Endothelial cell of umbilical vein (primary cell): ENCODE results near the gene ARHGAP15. TPM values are rescaled to one million over a fixed set of nuclear protein-coding genes. Genes with fewer than 3 reads are reported as not detected.

ENCODE experiments used
- BruUV-seq: library from RNA; stranded (reverse); fragments of 400-500 nt; replicated peaks from 2 replicates; lab custom pipeline; 2021; lab: Mats Ljungman, UMichigan
- CTCF ChIA-PET: fragments of 300-600, 350-600 bp; sonication (Branson Sonifier 250); formaldehyde crosslinking; loops from one replicate; lab custom pipeline; 2021; ENCODE audit warnings: antibody characterized with exemption, inconsistent platforms; lab: Charles Lee
- POLR2A ChIA-PET: fragments of 300-600, 350-600 bp; sonication (Branson Sonifier 250); formaldehyde crosslinking; loops from one replicate; lab custom pipeline; 2021; ENCODE audit warnings: antibody characterized with exemption, inconsistent platforms; lab: Charles Lee
- DNase-seq: peaks from one replicate; pipeline ENCODE4 v3.0.0-alpha.2; 2011; ENCODE audit warnings: low read depth, low spot score
- FAIRE-seq: peaks from 2 replicates; lab custom pipeline; 2011; peaks lifted over from hg19 to GRCh38; lab: Jason Lieb, UNC
- H2AFZ ChIP-seq: 2 replicates; pipeline ENCODE4 v1.6.0; 2012; ENCODE audit warnings: low read depth, low read length, control low read depth, inconsistent platforms
- H3K27ac ChIP-seq: 2 replicates; pipeline ENCODE4 v1.5.1; 2011; ENCODE audit warnings: low read depth, mild to moderate bottlenecking, control low read depth, low read length, moderate library complexity; ENCODE audit not compliant: insufficient read depth
- H3K27me3 ChIP-seq, 2 experiments: 2 replicates each; pipeline versions ENCODE4 v1.6.0 to v1.6.1; 2011; ENCODE audit warnings: low read length in 2 of 2, mixed read lengths in 1 of 2; ENCODE audit not compliant: control insufficient read depth in 2 of 2, insufficient read depth in 2 of 2
- H3K36me3 ChIP-seq, 2 experiments: 2 replicates in 1 of 2; 3 replicates in 1 of 2; pipeline ENCODE4 v1.5.1; 2011; ENCODE audit warnings: low read length in 2 of 2, mild to moderate bottlenecking in 1 of 2, moderate library complexity in 1 of 2; ENCODE audit not compliant: control insufficient read depth in 2 of 2, insufficient read depth in 2 of 2; ENCODE audit errors: extremely low read depth in 1 of 2
- H3K4me1 ChIP-seq: 3 replicates; pipeline ENCODE4 v1.5.1; 2011; ENCODE audit warnings: mild to moderate bottlenecking, low read length; ENCODE audit not compliant: control insufficient read depth, insufficient read depth; ENCODE audit errors: extremely low read depth
- H3K4me2 ChIP-seq: 2 replicates; pipeline ENCODE4 v1.6.1; 2011; ENCODE audit warnings: low read length, control low read depth, mixed read lengths; ENCODE audit not compliant: insufficient read depth
- H3K4me3 ChIP-seq, 3 experiments: fragments of 200-600 bp in 1 of 3; sonication (generic), shearing (Covaris generic) in 1 of 3; replicated peaks in 1 of 3; 2 replicates each; pipeline ENCODE4 v1.5.1; 2011 to 2016; ENCODE audit warnings: control low read depth in 3 of 3, low read length in 3 of 3, mild to moderate bottlenecking in 2 of 3, inconsistent platforms in 1 of 3, low read depth in 1 of 3, moderate library complexity in 1 of 3; ENCODE audit not compliant: insufficient read depth in 1 of 3
- H3K79me2 ChIP-seq: 2 replicates; pipeline ENCODE4 v1.6.0; 2012; ENCODE audit warnings: low read length, inconsistent platforms; ENCODE audit not compliant: control insufficient read depth, insufficient read depth
- H3K9ac ChIP-seq: replicated peaks from 2 replicates; pipeline ENCODE3; 2011; ENCODE audit warnings: low read length, control low read depth; ENCODE audit not compliant: insufficient read depth; ENCODE audit errors: extremely low read depth
- H3K9me1 ChIP-seq: replicated peaks from 3 replicates; pipeline ENCODE4 v1.6.0; 2011; ENCODE audit warnings: mild to moderate bottlenecking, low read length; ENCODE audit not compliant: control insufficient read depth, insufficient read depth; ENCODE audit errors: extremely low read depth
- H3K9me3 ChIP-seq: replicated peaks from 2 replicates; pipeline ENCODE4 v1.5.1; 2012; ENCODE audit warnings: low read length, inconsistent platforms; ENCODE audit not compliant: control insufficient read depth, insufficient read depth
- H4K20me1 ChIP-seq: replicated peaks from 2 replicates; pipeline ENCODE3; 2011; ENCODE audit warnings: mild to moderate bottlenecking, low read length; ENCODE audit not compliant: control insufficient read depth, insufficient read depth; ENCODE audit errors: extremely low read depth
- CTCF ChIP-seq, 2 donors: IDR thresholded peaks; 1 replicate in 1 of 2; 2 replicates in 1 of 2; pipeline ENCODE4 v1.5.1; 2011; ENCODE audit warnings: low read length in 2 of 2, mild to moderate bottlenecking in 2 of 2, moderate library complexity in 2 of 2, control low read depth in 1 of 2, inconsistent platforms in 1 of 2, low read depth in 1 of 2; ENCODE audit not compliant: insufficient read depth in 1 of 2; ENCODE audit errors: extremely low read depth in 1 of 2
- EZH2 ChIP-seq: IDR thresholded peaks from 2 replicates; pipeline ENCODE4 v1.6.1; 2012; ENCODE audit warnings: borderline replicate concordance, low read depth, mild to moderate bottlenecking, moderate library complexity, low read length, inconsistent platforms; ENCODE audit not compliant: severe bottlenecking
- FOS ChIP-seq: IDR thresholded peaks from 2 replicates; pipeline ENCODE4 v1.6.1; 2011; ENCODE audit warnings: mild to moderate bottlenecking, low read length, moderate library complexity, borderline replicate concordance; ENCODE audit not compliant: insufficient read depth
- GATA2 ChIP-seq: IDR thresholded peaks from 2 replicates; pipeline ENCODE4 v1.7.0; 2011; ENCODE audit warnings: low read depth, mild to moderate bottlenecking, moderate library complexity, mixed read lengths, low read length; ENCODE audit not compliant: insufficient read length, insufficient read depth
- JUN ChIP-seq: IDR thresholded peaks from 2 replicates; pipeline ENCODE4 v1.6.1; 2011; ENCODE audit warnings: borderline replicate concordance, low read depth; ENCODE audit not compliant: insufficient read length, insufficient read depth
- MAX ChIP-seq: IDR thresholded peaks from 2 replicates; pipeline ENCODE4 v1.6.1; 2011; ENCODE audit not compliant: insufficient read depth, insufficient read length
- MYC ChIP-seq: IDR thresholded peaks from one replicate; pipeline ENCODE4 v1.6.1; 2011; ENCODE audit warnings: mild to moderate bottlenecking, low read depth, low read length
- POLR2A ChIP-seq: IDR thresholded peaks from 2 replicates; pipeline ENCODE4 v1.6.1; 2012; ENCODE audit warnings: low read depth, mild to moderate bottlenecking, control low read depth, low read length
- POLR2AphosphoS5 ChIP-seq: IDR thresholded peaks from 2 replicates; pipeline ENCODE4 v1.6.1; 2012; ENCODE audit warnings: low read depth, mild to moderate bottlenecking, control low read depth, low read length, moderate library complexity; ENCODE audit not compliant: insufficient read depth
- dilution Hi-C: fragments of 300-500 bp; cut with MboI; formaldehyde crosslinking; loops from one replicate; pipeline ENCODE4 v1.15.0; 2019; ENCODE audit warnings: low sequenced_read_pairs; ENCODE audit not compliant: extremely low pct_ligation_motif_present
- intact Hi-C: fragments of 100-400 bp; cut with micrococcal nuclease; formaldehyde crosslinking; loops from one replicate; pipeline ENCODE4 v1.10.0; 2022
- polyA plus RNA-seq, 4 experiments: library from polyadenylated mRNA; depleted of rRNA in 3 of 4; stranded (reverse) in 3 of 4; unstranded in 1 of 4; fragments of >200 nt; gene quantifications; 2 replicates each; pipeline versions ENCODE4 v1.2.1 to v1.2.3, GENCODE V29; 2011 to 2012; ENCODE audit warnings: missing spikeins in 1 of 4
- total RNA-seq: library from RNA; stranded (reverse); gene quantifications from 2 replicates; pipeline ENCODE4 v1.2.3, GENCODE V29; 2021

Gene ARHGAP15
- total and polyA plus RNA-seq, 2 donors (not counting 3 experiments of a cell fraction or from before 2014, with no cell fraction given) = not detected

DNA sequence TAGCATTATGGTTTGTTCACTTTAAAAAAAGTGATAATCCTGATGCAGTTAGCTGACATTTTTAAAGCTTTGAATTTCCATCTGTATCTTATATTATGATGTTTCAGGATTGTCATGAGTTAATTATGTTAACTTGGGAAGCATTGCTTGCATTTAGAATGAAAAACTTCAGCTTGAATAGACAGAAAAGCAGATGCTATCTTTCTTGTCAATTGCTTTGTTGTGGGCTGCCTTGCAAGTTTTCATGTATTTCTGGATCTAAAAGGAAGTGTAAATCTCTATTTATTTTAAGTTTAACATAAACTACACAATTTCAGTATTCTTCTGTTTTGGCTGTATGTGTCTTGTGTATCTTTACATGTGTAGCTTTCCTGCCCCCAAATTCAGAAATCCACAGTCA lies 479.5 kb downstream of the ARHGAP15 start:
- H3K79me2 ChIP-seq = no peaks in the 10 kb centered on the region
- H3K4me2 ChIP-seq = no peak overlapping the region
- no peak overlapping the region for H2AFZ ChIP-seq
- no TSS peak for BruUV-seq
- POLR2A ChIA-PET = no interaction called here
- no peak overlapping the region for H3K27ac ChIP-seq
- dilution Hi-C loops (no loop called here), intact Hi-C loops (no loop called here)
- H3K4me1 ChIP-seq = no peaks in the 10 kb centered on the region
- DNase-seq (no peak), FAIRE-seq (no peak)
- H4K20me1 ChIP-seq = no peaks in the 10 kb centered on the region
- H3K9me1 ChIP-seq = no peaks in the 10 kb centered on the region
- H3K36me3 ChIP-seq = no peaks in the 10 kb centered on the region
- no peak overlapping the region for H3K9ac ChIP-seq
- no peak overlapping the region for H3K4me3 ChIP-seq
- H3K27me3 ChIP-seq = no peaks in the 10 kb centered on the region
- CTCF ChIA-PET = no interaction called here
- no peaks in the 10 kb centered on the region for H3K9me3 ChIP-seq
- no peak for TF ChIP-seq EZH2

GRCh38 chr2:143611336-143611735 lies 482.1 kb downstream of the ARHGAP15 start:
- H3K9me1 ChIP-seq = no peaks in the 10 kb centered on the region
- DNase-seq (no peak), FAIRE-seq (no peak)
- no peak overlapping the region for H2AFZ ChIP-seq
- H3K27me3 ChIP-seq = no peaks in the 10 kb centered on the region
- POLR2A ChIA-PET = no interaction called here
- CTCF ChIA-PET = interaction anchor here (0.8 kb wide), 1 partner anchor 9 kb away, joined by 3 read pairs; no protein-coding TSS in a partner anchor
- BruUV-seq = no TSS peak
- dilution Hi-C loops = no loop called here
- no peaks in the 10 kb centered on the region for H3K79me2 ChIP-seq
- intact Hi-C loops = no loop called here
- H3K4me3 ChIP-seq = no peak overlapping the region
- no peaks in the 10 kb centered on the region for H3K36me3 ChIP-seq
- H3K4me2 ChIP-seq = no peak overlapping the region
- no peaks in the 10 kb centered on the region for H3K9me3 ChIP-seq
- H3K4me1 ChIP-seq = no peaks in the 10 kb centered on the region
- no peak for TF ChIP-seq MAX
- no peak for TF ChIP-seq GATA2
- TF ChIP-seq JUN = no peak
- TF ChIP-seq EZH2 = no peak
- TF ChIP-seq POLR2A = no peak
- no peak for TF ChIP-seq CTCF (IDR thresholded peaks at IDR 0.05; ENCODE audit: extremely low read depth in 1 of 2, insufficient read depth in 1 of 2, low read depth in 1 of 2, low read length in 2 of 2)
- TF ChIP-seq MYC = no peak
- TF ChIP-seq POLR2AphosphoS5 = no peak
- no peak for TF ChIP-seq FOS
- H3K9ac ChIP-seq = no peak overlapping the region
- H3K27ac ChIP-seq = no peak overlapping the region
- H4K20me1 ChIP-seq = no peaks in the 10 kb centered on the region
